IPS-15b (cell line): ENCODE data around the gene ABR.
A peak's percentile ranks its signal among the peaks of the same experiment; 100 is the strongest.
"Not testable (repeated sequence)": the region's sequence is repeated elsewhere in the genome, so short reads cannot be mapped to it uniquely, and the experiment has no call there.

ENCODE experiments used
- H3K27me3 ChIP-seq: one replicate; pipeline ENCODE4 v1.6.1; 2013; ENCODE audit warnings: low read length; ENCODE audit not compliant: control insufficient read depth, insufficient read depth
- H3K36me3 ChIP-seq: one replicate; pipeline ENCODE4 v1.6.1; 2013; ENCODE audit warnings: low read length; ENCODE audit not compliant: control insufficient read depth, insufficient read depth
- H3K4me1 ChIP-seq: one replicate; pipeline ENCODE4 v1.6.1; 2013; ENCODE audit warnings: mild to moderate bottlenecking, low read length; ENCODE audit not compliant: control insufficient read depth, insufficient read depth
- H3K4me3 ChIP-seq: one replicate; pipeline ENCODE4 v1.5.1; 2013; ENCODE audit warnings: low read depth, low read length
- H3K9ac ChIP-seq: one replicate; pipeline ENCODE4 v1.6.1; 2013; ENCODE audit warnings: low read depth, mild to moderate bottlenecking, low read length
- H3K9me3 ChIP-seq: one replicate; pipeline ENCODE4 v1.6.1; 2013; ENCODE audit warnings: mild to moderate bottlenecking, low read length; ENCODE audit not compliant: control insufficient read depth, insufficient read depth

Gene ABR

GRCh38 chr17:1136748-1137147, 43.0 kb downstream of the ABR start:
- no peak overlapping the region for H3K9ac ChIP-seq
- no peaks in the 10 kb centered on the region for H3K9me3 ChIP-seq
- no peak overlapping the region for H3K4me3 ChIP-seq
- H3K4me1 ChIP-seq: no peaks in the 10 kb centered on the region
- no peaks in the 10 kb centered on the region for H3K36me3 ChIP-seq
- no peaks in the 10 kb centered on the region for H3K27me3 ChIP-seq

DNA sequence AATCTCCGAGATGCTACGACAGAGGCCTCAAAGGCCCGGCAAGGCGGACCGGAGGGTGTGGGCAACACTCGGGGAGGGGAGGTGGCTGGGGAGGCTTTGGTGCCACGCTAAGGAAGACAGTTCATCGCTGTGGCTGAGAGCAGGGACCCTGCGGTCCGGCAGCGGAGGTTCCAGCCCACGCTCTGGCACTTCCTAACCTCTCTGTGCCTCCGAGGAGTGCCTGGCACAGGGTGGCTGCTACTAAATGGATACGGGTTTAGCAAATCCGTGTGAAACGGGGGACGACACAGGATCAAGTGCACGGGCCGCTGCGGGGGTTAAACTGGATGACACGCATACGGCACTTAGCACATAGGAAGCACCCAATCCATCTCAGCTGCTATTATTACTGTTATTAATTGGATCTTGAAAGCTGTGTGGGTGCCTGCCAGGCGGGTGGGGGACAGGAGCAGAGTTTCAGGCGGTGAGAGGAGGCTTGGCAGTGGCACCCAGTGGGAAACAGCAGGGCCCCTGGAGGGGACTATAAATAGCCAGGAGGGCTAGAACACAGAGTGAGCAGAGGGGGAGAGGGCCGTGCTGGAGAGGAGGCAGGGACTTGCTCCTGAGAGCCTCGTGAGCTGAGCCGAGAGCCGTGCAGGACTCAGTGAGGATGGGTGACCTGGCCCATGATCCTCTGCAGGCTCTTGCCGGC, 45.0 kb downstream of the ABR start:
- Histone ChIP-seq H3K9me3 (no peaks in the 10 kb centered on the region), H3K27me3 (no peaks in the 10 kb centered on the region), H3K4me3 (no peak overlapping the region), H3K9ac (no peak overlapping the region), H3K4me1 (no peaks in the 10 kb centered on the region), H3K36me3 (no peaks in the 10 kb centered on the region)

GRCh38 chr17:1130191-1130590, 49.6 kb downstream of the ABR start:
- no peaks in the 10 kb centered on the region for H3K36me3 ChIP-seq
- no peaks in the 10 kb centered on the region for H3K27me3 ChIP-seq
- H3K4me3 ChIP-seq: no peak overlapping the region
- no peak overlapping the region for H3K9ac ChIP-seq
- no peaks in the 10 kb centered on the region for H3K9me3 ChIP-seq
- no peaks in the 10 kb centered on the region for H3K4me1 ChIP-seq

DNA sequence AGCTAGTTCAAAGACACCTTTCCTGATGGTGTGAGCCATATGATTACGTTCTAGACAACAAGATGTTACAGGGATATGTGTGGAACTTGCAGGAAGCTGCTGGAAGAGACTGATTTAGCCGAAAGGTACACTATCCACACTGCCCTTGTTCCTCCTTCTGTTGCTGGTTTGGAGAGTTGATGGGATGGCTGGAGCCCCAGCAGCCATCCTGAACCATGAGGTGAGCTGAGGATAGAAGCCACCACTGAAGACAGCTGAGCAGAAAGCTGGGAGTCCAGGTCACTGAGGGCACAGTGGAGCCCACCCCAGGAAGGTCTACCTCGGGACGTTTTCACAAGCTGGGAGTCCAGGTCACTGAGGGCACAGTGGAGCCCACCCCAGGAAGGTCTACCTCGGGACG, 51.3 kb downstream of the ABR start:
- not testable (repeated sequence) for H3K4me1 ChIP-seq, H3K9ac ChIP-seq, H3K9me3 ChIP-seq, H3K4me3 ChIP-seq, H3K27me3 ChIP-seq, H3K36me3 ChIP-seq

DNA sequence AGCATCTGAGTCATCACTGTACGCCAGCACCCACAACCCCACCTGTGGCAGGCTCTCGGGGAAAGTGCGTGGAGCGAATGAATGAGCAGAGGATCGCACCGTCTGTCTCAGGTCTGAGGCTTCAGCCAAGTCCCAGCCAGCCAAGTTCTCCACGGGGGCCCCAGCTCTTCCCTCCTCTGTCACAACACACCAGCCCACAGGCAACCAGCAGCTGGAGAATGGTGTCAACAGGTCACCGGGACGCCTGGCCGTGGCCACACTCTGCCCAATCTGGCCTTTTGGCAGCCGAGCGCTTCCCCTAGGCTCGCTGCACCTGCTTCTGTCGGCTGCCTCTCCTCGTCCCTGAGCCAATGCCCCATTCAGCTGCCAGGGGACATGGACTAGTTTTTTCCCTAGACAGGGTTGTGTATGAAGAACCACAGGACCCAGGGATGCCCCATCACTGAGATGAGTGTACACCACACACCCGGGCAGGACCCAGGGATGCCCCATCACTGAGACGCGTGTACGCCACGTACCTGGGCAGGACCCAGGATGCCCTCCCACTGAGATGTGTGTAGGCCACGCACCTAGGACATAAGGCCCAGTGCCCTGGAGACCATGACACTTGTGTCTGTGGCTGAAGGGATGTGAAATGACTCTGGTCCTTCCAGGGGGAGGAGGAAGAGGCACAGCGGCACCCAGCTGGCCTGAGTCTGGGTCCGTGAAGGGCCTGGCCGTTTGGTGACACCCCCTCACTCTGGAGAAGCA, 52.8 kb downstream of the ABR start:
- H3K27me3 ChIP-seq: no peaks in the 10 kb centered on the region
- no peaks in the 10 kb centered on the region for H3K36me3 ChIP-seq
- H3K9ac ChIP-seq: no peak overlapping the region
- no peaks in the 10 kb centered on the region for H3K9me3 ChIP-seq
- no peak overlapping the region for H3K4me3 ChIP-seq
- no peaks in the 10 kb centered on the region for H3K4me1 ChIP-seq

GRCh38 chr17:1126250-1126797, 53.5 kb downstream of the ABR start:
- Histone ChIP-seq H3K36me3 (no peaks in the 10 kb centered on the region), H3K4me3 (no peak overlapping the region), H3K9ac (peak overlapping the region; percentile 24), H3K27me3 (no peaks in the 10 kb centered on the region), H3K4me1 (no peaks in the 10 kb centered on the region), H3K9me3 (no peaks in the 10 kb centered on the region)

DNA sequence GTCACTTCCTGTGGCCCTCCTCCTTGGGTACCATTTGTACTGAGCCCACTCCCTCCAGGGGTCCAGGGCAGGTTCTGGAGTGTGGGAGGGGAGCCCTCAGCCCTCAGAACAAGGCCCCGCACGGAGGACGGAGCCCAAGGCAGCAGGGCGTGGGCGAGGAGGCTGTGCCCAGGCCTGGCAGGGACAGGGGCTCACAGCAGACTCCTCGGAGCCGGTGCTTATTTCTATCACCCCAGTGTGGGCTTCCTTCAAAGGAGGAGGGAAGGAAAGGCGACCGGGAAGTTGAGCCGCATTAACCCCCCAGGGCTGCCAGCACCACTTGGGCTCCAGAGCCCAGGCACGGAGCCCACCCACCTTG, 54.0 kb downstream of the ABR start:
- Histone ChIP-seq H3K4me1 (no peaks in the 10 kb centered on the region), H3K27me3 (no peaks in the 10 kb centered on the region), H3K4me3 (no peak overlapping the region), H3K9ac (peak overlapping the region; percentile 24), H3K9me3 (no peaks in the 10 kb centered on the region), H3K36me3 (no peaks in the 10 kb centered on the region)

DNA sequence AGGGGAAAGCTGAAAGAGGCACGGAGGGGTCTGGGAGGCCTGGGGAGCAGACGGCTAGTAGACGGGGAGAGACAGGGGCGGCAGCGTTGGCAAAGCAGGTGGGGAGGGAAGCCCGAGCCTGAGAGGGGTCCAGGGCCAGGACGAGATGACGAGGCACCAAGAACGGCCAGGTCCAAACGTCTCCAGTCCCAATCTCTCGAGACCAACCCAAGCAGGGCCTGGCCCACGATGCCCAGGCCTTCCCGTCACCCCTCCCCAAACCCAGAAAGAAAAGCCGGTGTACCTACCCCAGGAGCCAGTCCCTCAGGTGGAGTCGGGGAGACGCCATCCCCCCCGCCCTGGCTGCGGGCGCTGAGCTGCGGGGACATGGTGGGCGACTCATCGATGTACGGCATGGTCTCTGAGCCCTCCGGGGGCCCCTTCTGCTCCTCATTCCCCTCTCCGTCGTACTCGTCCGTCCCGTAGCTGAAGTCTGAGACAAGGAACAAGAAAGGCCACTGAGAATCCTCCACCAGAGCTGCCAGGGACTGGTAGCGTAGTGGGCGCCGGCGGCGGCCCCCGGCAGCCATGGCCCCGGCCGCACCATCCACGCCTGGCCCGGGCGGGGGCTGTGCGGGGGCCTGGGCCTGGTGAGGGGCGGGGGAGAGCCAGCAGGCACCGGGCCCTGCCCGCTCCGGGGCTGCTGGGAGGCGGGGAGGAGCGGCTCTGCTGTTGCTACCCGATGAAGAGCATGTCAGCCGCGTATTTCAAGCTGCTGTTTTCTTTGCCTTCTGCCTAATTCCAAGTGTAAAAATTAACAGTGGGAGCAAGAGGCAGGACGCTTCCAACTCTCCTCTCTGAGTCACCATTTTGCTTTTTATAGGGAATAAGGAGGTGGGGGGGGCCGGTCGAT, 54.6 kb downstream of the ABR start:
- Histone ChIP-seq H3K4me3 (no peak overlapping the region), H3K9me3 (no peaks in the 10 kb centered on the region), H3K36me3 (no peaks in the 10 kb centered on the region), H3K27me3 (no peaks in the 10 kb centered on the region), H3K4me1 (no peaks in the 10 kb centered on the region), H3K9ac (no peak overlapping the region)

- Histone ChIP-seq H3K27me3 (no peaks in the 10 kb centered on the region), H3K9ac (no peak overlapping the region), H3K4me1 (no peaks in the 10 kb centered on the region)
Observed at GRCh38 chr17:1123921-1124715, 55.7 kb downstream of the ABR start.

DNA sequence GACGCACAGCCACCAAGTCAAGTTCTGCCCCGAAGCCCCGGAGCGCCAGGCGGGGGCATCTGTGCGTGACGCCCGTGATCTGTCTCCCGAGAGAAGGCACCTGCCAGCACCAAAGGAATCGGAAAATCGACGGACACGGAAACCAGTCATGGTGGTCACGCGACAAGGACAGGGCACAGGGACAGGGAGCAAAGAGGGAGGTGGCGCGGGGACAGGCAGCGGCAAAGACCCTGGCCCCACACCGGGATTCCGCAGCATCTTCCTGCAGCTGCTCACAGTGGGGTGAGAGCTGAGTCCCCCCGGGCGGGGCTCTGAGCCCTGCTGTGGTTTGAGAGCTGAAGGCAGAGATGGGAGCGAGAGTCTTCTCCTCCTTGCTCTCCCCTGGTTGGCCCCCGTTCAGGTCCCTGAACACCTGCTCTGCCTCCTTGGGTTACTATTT, 56.4 kb downstream of the ABR start:
- Histone ChIP-seq H3K36me3 (no peaks in the 10 kb centered on the region), H3K9me3 (no peaks in the 10 kb centered on the region), H3K4me1 (no peaks in the 10 kb centered on the region), H3K4me3 (no peak overlapping the region), H3K9ac (no peak overlapping the region), H3K27me3 (no peaks in the 10 kb centered on the region)

More at GRCh38 chr17:1123921-1124715, 55.7 kb downstream of the ABR start:
- no peaks in the 10 kb centered on the region for H3K36me3 ChIP-seq
- H3K9me3 ChIP-seq: no peaks in the 10 kb centered on the region
- H3K4me3 ChIP-seq: no peak overlapping the region
